B cell (primary cell): ENCODE measurements around the gene STON1.

Experiments
- CTCF ChIP-seq: fragments of 200-600 bp; IDR thresholded peaks from one replicate; pipeline ENCODE4 v1.8.0; 2022; ENCODE audit warnings: antibody characterized with exemption, mild to moderate bottlenecking
- EZH2 ChIP-seq: IDR thresholded peaks from 2 replicates; pipeline ENCODE4 v1.6.1; 2012; ENCODE audit warnings: borderline replicate concordance, low read depth, mild to moderate bottlenecking, moderate library complexity, low read length; ENCODE audit not compliant: insufficient read depth, poor library complexity, severe bottlenecking

DNA sequence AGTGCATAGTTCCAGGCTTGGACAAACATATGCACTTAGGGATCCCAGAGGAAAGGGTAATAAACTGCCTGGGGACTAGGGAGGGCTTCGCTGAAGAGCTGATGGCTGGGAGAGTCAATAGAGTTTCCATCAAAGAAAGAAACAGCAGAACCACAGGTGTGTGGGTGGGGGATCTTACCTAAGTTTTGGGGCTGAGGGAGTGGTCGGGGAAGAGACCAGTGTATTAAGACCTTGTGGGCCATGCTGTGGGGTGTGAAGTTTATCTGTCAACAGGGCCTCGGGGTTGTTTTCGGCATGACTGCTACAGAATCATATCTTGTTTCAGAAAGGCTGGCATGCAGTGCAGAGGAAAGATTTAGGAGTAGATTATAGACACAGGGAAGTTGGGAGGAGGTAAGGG lies 56.5 kb downstream of the STON1 start:
- TF ChIP-seq CTCF (no peak), EZH2 (no peak)
